ENCODE data around the gene ICOS.

DNA sequence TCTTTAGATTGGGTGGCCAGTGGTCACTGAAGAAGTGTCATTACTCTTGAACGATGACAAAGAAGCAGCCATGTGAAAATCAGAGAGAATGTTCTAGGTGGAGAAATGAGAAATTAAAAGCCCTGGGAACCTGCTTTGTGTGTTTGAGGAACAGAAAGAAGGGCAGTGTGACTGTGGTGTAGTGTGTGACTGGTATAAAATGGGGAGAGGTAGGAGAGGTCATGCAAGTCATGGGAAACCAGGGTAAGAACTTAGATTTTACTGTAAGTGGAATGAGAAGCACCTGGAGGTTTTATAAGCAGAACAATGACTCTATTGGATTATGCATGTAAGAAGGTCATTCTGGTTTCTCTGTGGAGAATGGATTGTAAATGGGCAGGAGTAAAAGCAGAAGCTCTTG is 12.2 kb downstream of the ICOS start:
- TF ChIP-seq ZBED1 (IDR thresholded peaks at IDR 0.05; ENCODE audit: borderline replicate concordance) (no peak), POLR2AphosphoS5 (IDR thresholded peaks at IDR 0.05; ENCODE audit: low read length) (no peak)

Data from GM12878 (cell line).